Neural cell (in vitro differentiated cells): ENCODE results near the gene CYP27B1. TPM values are rescaled to one million over a fixed set of nuclear protein-coding genes. Genes with fewer than 3 reads are reported as not detected.
A peak's percentile ranks its signal among the peaks of the same experiment; 100 is the strongest.

Experiments used
- H2AFZ ChIP-seq: fragments of 200-600, 300-800 bp; sonication (generic), shearing (Covaris generic); 2 replicates; pipeline ENCODE4 v1.6.0; 2014; ENCODE audit warnings: low read depth, mild to moderate bottlenecking, antibody characterized with exemption, low read length, moderate library complexity
- H3F3A ChIP-seq: fragments of 200-600 bp; shearing (Covaris generic); 2 replicates; pipeline ENCODE4 v1.6.1; 2016; ENCODE audit warnings: mild to moderate bottlenecking, moderate library complexity, mixed read lengths, antibody characterized with exemption, low read length; ENCODE audit not compliant: insufficient read depth, poor library complexity, severe bottlenecking
- H3K27ac ChIP-seq: fragments of 200-600, 300-800 bp; sonication (generic), shearing (Covaris generic); 2 replicates; pipeline ENCODE4 v1.5.1; 2014; ENCODE audit warnings: mild to moderate bottlenecking, low read length, moderate library complexity
- H3K27me3 ChIP-seq: fragments of 300-800, 200-600 bp; sonication (generic), shearing (Covaris generic); 2 replicates; pipeline ENCODE4 v1.6.0; 2014; ENCODE audit warnings: mild to moderate bottlenecking, low read depth, low read length, moderate library complexity; ENCODE audit not compliant: insufficient read depth
- H3K36me3 ChIP-seq: fragments of 300-800, 200-600 bp; sonication (generic), shearing (Covaris generic); 2 replicates; pipeline ENCODE4 v1.5.1; 2014; ENCODE audit warnings: mild to moderate bottlenecking, antibody characterized with exemption, low read length, moderate library complexity; ENCODE audit not compliant: insufficient read depth
- H3K4me2 ChIP-seq: fragments of 300-800, 200-600 bp; sonication (generic), shearing (Covaris generic); 2 replicates; pipeline ENCODE4 v1.6.0; 2014; ENCODE audit warnings: mild to moderate bottlenecking, low read length
- H3K4me3 ChIP-seq: fragments of 300-800, 200-600 bp; sonication (generic), shearing (Covaris generic); 2 replicates; pipeline ENCODE4 v1.5.1; 2014; ENCODE audit warnings: mild to moderate bottlenecking, low read length, moderate library complexity
- H3K79me2 ChIP-seq: fragments of 200-600 bp; shearing (Covaris generic); replicated peaks from 2 replicates; pipeline ENCODE4 v1.6.0; 2014; ENCODE audit warnings: mild to moderate bottlenecking, low read length, moderate library complexity; ENCODE audit not compliant: insufficient read depth
- H3K9ac ChIP-seq: fragments of 300-800, 200-600 bp; sonication (generic), shearing (Covaris generic); 2 replicates; pipeline ENCODE4 v1.6.1; 2016; ENCODE audit warnings: mild to moderate bottlenecking, low read length, mixed read lengths
- H3K9me2 ChIP-seq: fragments of 200-600 bp; shearing (Covaris generic); 2 replicates; pipeline ENCODE4 v1.6.1; 2016; ENCODE audit warnings: mild to moderate bottlenecking, low read length, mixed read lengths; ENCODE audit not compliant: insufficient read depth
- H3K9me3 ChIP-seq: fragments of 200-600, 300-800 bp; sonication (generic), shearing (Covaris generic); 2 replicates; pipeline ENCODE4 v1.6.1; 2016; ENCODE audit warnings: mild to moderate bottlenecking, mixed run types, low read length, moderate library complexity, mixed read lengths
- H4K20me1 ChIP-seq: fragments of 200-600 bp; shearing (Covaris generic); 2 replicates; pipeline ENCODE4 v1.6.1; 2016; ENCODE audit warnings: mild to moderate bottlenecking, mixed run types; ENCODE audit not compliant: insufficient read depth
- EP300 ChIP-seq: fragments of 450-650 bp; conservative IDR thresholded peaks from 2 replicates; pipeline ENCODE4 v1.6.1; 2014; ENCODE audit warnings: antibody characterized with exemption, mild to moderate bottlenecking, moderate library complexity; ENCODE audit not compliant: poor library complexity, severe bottlenecking
- POLR2AphosphoS5 ChIP-seq: IDR thresholded peaks from 2 replicates; pipeline ENCODE4 v1.6.1; 2012
- RAD21 ChIP-seq: fragments of 450-650 bp; conservative IDR thresholded peaks from 2 replicates; pipeline ENCODE4 v1.6.1; 2014; ENCODE audit warnings: antibody characterized with exemption, mild to moderate bottlenecking, moderate library complexity
- SMC3 ChIP-seq: fragments of 450-650 bp; conservative IDR thresholded peaks from 2 replicates; pipeline ENCODE4 v1.6.1; 2014; ENCODE audit warnings: antibody characterized with exemption, mild to moderate bottlenecking, moderate library complexity; ENCODE audit not compliant: poor library complexity
- TAF1 ChIP-seq: IDR thresholded peaks from 2 replicates; pipeline ENCODE4 v1.6.1; 2012; ENCODE audit warnings: low read depth
- polyA plus RNA-seq: library from polyadenylated mRNA; depleted of rRNA; stranded (reverse); fragments of >200 nt; gene quantifications from 2 replicates; pipeline ENCODE4 v1.2.3, GENCODE V29; 2014
- TF ChIP-seq, protein P1 (sequence below): IDR thresholded peaks from 2 replicates; pipeline ENCODE4 v1.6.1; 2012; ENCODE audit warnings: borderline replicate concordance

The CYP27B1 gene
- polyA plus RNA-seq, 1 donor from 2014 or later, result 1.4 TPM

DNA sequence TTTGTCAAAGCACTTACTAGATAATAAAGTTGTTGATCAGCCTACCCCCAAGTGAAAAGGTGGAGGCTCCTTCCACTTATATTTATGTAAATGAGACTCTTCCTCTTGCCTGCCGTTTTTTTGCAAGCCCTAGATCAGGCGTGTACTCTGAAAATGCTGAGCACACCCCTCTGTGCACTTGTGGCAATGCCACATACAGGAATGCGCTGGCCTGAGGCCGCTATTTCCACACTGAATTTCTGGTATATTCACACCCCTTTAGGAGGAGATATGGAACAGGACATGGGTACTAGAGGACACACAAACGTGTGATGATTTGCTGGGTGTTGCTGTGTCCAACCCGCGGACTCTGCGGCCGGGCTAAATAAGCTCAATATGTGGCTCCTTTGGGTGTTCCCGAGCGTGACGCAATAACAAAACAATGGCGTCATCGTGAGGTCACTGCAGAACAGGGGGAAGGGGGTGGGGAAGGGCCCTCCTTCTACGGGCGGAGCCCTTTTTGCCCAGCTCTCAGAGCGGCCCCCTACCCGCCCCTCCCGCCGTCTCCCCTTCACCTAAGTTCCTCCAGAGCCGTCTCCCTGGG lies 22.6 kb downstream of the CYP27B1 start:
- Histone ChIP-seq H3K27ac (peak overlapping the region; percentile 94), H3K79me2 (peaks cover 4% of the 10 kb centered on the region), H3K9me2 (no peaks in the 10 kb centered on the region), H3K36me3 (peaks cover 7% of the 10 kb centered on the region), H4K20me1 (no peaks in the 10 kb centered on the region), H3K9me3 (no peaks in the 10 kb centered on the region), H3K4me2 (peak overlapping the region; percentile 28), H2AFZ (peak overlapping the region; percentile 53), H3K9ac (peak overlapping the region; percentile 87), H3K27me3 (no peaks in the 10 kb centered on the region), H3F3A (no peaks in the 10 kb centered on the region), H3K4me3 (peak overlapping the region; percentile 71)
- peak; percentile 29 for TF ChIP-seq TAF1
- no peak for TF ChIP-seq SMC3
- TF ChIP-seq, protein P1, sequence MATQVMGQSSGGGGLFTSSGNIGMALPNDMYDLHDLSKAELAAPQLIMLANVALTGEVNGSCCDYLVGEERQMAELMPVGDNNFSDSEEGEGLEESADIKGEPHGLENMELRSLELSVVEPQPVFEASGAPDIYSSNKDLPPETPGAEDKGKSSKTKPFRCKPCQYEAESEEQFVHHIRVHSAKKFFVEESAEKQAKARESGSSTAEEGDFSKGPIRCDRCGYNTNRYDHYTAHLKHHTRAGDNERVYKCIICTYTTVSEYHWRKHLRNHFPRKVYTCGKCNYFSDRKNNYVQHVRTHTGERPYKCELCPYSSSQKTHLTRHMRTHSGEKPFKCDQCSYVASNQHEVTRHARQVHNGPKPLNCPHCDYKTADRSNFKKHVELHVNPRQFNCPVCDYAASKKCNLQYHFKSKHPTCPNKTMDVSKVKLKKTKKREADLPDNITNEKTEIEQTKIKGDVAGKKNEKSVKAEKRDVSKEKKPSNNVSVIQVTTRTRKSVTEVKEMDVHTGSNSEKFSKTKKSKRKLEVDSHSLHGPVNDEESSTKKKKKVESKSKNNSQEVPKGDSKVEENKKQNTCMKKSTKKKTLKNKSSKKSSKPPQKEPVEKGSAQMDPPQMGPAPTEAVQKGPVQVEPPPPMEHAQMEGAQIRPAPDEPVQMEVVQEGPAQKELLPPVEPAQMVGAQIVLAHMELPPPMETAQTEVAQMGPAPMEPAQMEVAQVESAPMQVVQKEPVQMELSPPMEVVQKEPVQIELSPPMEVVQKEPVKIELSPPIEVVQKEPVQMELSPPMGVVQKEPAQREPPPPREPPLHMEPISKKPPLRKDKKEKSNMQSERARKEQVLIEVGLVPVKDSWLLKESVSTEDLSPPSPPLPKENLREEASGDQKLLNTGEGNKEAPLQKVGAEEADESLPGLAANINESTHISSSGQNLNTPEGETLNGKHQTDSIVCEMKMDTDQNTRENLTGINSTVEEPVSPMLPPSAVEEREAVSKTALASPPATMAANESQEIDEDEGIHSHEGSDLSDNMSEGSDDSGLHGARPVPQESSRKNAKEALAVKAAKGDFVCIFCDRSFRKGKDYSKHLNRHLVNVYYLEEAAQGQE, result peak; percentile 36
- no peak for TF ChIP-seq POLR2AphosphoS5
- TF ChIP-seq RAD21, result no peak

DNA sequence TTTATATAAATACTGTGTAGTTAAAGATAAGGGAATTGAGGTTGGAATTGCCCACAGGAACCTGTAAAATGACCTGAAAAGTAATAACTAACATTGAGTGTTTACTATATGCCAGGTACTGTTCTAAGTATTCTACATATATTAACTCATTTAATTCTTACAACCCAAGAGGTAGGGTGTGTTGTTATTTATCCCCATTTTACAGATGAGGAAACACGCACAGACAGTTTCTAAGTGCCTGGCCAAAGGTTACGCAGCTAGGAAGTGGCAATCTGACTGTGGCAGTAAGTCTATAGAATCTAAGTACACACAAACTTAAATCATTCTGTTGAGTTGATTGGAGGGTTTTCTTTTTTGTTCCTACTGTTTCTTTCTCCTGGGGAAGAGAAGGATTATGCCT lies 23.1 kb downstream of the CYP27B1 start:
- Histone ChIP-seq H4K20me1 (no peaks in the 10 kb centered on the region), H3K9me2 (no peaks in the 10 kb centered on the region), H3K9me3 (no peaks in the 10 kb centered on the region), H3K9ac (peak overlapping the region; percentile 87), H3K4me2 (no peak overlapping the region), H3K27me3 (no peaks in the 10 kb centered on the region), H2AFZ (no peak overlapping the region), H3F3A (no peaks in the 10 kb centered on the region), H3K79me2 (no peaks in the 10 kb centered on the region), H3K4me3 (peak overlapping the region; percentile 71), H3K27ac (peak overlapping the region; percentile 94), H3K36me3 (peaks cover 7% of the 10 kb centered on the region)
- TF ChIP-seq EP300, result no peak
- TF ChIP-seq POLR2AphosphoS5, result no peak
- TF ChIP-seq, protein P1, result no peak
- no peak for TF ChIP-seq SMC3
